Mesendoderm (in vitro differentiated cells): ENCODE measurements around the gene RSPH10B2.
"Not testable (repeated sequence)": the region's sequence is repeated elsewhere in the genome, so short reads cannot be mapped to it uniquely, and the experiment has no call there.

Source experiments
- DNase-seq: peaks from one replicate; pipeline ENCODE4 v3.0.0; 2013
- H2AK5ac ChIP-seq: 2 replicates; pipeline ENCODE4 v1.6.1; 2013; ENCODE audit warnings: low read length, inconsistent platforms
- H2BK120ac ChIP-seq: 2 replicates; pipeline ENCODE4 v1.6.1; 2013; ENCODE audit warnings: low read depth, mild to moderate bottlenecking, low read length, moderate library complexity, mixed read lengths
- H2BK15ac ChIP-seq: replicated peaks from 2 replicates; pipeline ENCODE4 v1.6.1; 2013; ENCODE audit warnings: low read depth, mild to moderate bottlenecking, moderate library complexity
- H2BK5ac ChIP-seq: 2 replicates; pipeline ENCODE4 v1.6.1; 2013; ENCODE audit warnings: low read length, inconsistent platforms
- H3K18ac ChIP-seq: 2 replicates; pipeline ENCODE4 v1.6.1; 2013; ENCODE audit warnings: mild to moderate bottlenecking, low read length, mixed read lengths
- H3K23ac ChIP-seq: one replicate; pipeline ENCODE4 v1.6.1; 2013; ENCODE audit warnings: low read length
- H3K27ac ChIP-seq: 2 replicates; pipeline ENCODE4 v1.5.1; 2013; ENCODE audit warnings: low read depth, mild to moderate bottlenecking, inconsistent platforms, low read length, moderate library complexity
- H3K27me3 ChIP-seq: 2 replicates; pipeline ENCODE4 v1.6.1; 2013; ENCODE audit warnings: low read length, control low read depth, mild to moderate bottlenecking, inconsistent platforms; ENCODE audit not compliant: insufficient read depth, poor library complexity
- H3K36me3 ChIP-seq: 2 replicates; pipeline ENCODE4 v1.6.1; 2013; ENCODE audit warnings: low read length, inconsistent platforms; ENCODE audit not compliant: control insufficient read depth, insufficient read depth
- H3K4ac ChIP-seq: one replicate; pipeline ENCODE4 v1.6.1; 2013; ENCODE audit warnings: low read depth, mild to moderate bottlenecking, low read length, moderate library complexity
- H3K4me1 ChIP-seq: 2 replicates; pipeline ENCODE4 v1.6.1; 2013; ENCODE audit warnings: low read depth, low read length, inconsistent platforms; ENCODE audit not compliant: control insufficient read depth
- H3K4me2 ChIP-seq: 2 replicates; pipeline ENCODE4 v1.6.1; 2013; ENCODE audit warnings: low read length
- H3K4me3 ChIP-seq: 2 replicates; pipeline ENCODE4 v1.5.1; 2013; ENCODE audit warnings: mild to moderate bottlenecking, low read length
- H3K56ac ChIP-seq: one replicate; pipeline ENCODE4 v1.6.1; 2013; ENCODE audit warnings: low read length
- H3K79me1 ChIP-seq: 2 replicates; pipeline ENCODE4 v1.6.1; 2013; ENCODE audit warnings: low read length, inconsistent platforms
- H3K79me2 ChIP-seq: 2 replicates; pipeline ENCODE4 v1.6.1; 2013; ENCODE audit warnings: mild to moderate bottlenecking, low read length; ENCODE audit not compliant: control insufficient read depth, insufficient read depth
- H3K9ac ChIP-seq: 2 replicates; pipeline ENCODE4 v1.6.1; 2013; ENCODE audit warnings: low read length, inconsistent platforms
- H4K5ac ChIP-seq: one replicate; pipeline ENCODE4 v1.6.1; 2013; ENCODE audit warnings: low read length
- H4K8ac ChIP-seq: one replicate; pipeline ENCODE4 v1.6.1; 2013; ENCODE audit warnings: low read depth, mild to moderate bottlenecking, control low read depth, low read length, moderate library complexity
- WGBS: extraction: QIAGEN DNeasy Blood & Tissue Kit; methylation state at CpG from one replicate; pipeline ENCODE4 v1.1.7; 2013; ENCODE audit warnings: low lambda C conversion rate, missing lambda C conversion rate; ENCODE audit not compliant: insufficient coverage; ENCODE audit errors: extremely low coverage; 5-methylcytosine and 5-hydroxymethylcytosine counted together

RSPH10B2 gene

DNA sequence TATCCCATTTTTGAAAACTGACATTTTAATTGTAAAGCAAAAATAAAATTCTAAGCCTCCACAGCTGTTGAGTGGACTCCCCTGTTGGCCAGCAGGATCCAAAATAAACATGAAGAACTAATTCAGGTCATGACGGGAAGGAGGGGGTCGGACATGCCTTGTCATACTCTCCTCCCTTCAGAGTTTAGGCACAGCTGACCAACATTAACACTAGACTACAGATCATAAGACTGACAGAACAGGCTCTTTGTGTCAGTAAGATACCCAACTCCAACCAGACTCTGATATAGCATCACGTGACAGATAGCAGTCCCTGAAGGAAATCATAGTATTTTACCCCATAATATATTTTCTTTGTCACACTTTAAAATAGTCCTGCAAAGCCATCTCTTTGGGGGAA, 26.2 kb upstream of the RSPH10B2 start:
- Histone ChIP-seq H3K18ac (no peak overlapping the region), H3K9ac (no peak overlapping the region), H3K27ac (no peak overlapping the region), H2AK5ac (no peak overlapping the region), H3K4me1 (no peaks in the 10 kb centered on the region), H3K27me3 (no peaks in the 10 kb centered on the region), H3K79me2 (peaks cover 9% of the 10 kb centered on the region), H2BK5ac (no peak overlapping the region), H3K79me1 (no peaks in the 10 kb centered on the region), H3K23ac (no peak overlapping the region), H2BK15ac (no peak overlapping the region), H3K36me3 (no peaks in the 10 kb centered on the region), H3K4me2 (no peak overlapping the region), H2BK120ac (no peak overlapping the region), H4K5ac (no peak overlapping the region), H4K8ac (no peak overlapping the region), H3K4me3 (no peak overlapping the region), H3K4ac (no peak overlapping the region), H3K56ac (no peak overlapping the region)
- DNase-seq = no peak
- no CpG with 5 or more reads among the region's 3 CpGs for WGBS

DNA sequence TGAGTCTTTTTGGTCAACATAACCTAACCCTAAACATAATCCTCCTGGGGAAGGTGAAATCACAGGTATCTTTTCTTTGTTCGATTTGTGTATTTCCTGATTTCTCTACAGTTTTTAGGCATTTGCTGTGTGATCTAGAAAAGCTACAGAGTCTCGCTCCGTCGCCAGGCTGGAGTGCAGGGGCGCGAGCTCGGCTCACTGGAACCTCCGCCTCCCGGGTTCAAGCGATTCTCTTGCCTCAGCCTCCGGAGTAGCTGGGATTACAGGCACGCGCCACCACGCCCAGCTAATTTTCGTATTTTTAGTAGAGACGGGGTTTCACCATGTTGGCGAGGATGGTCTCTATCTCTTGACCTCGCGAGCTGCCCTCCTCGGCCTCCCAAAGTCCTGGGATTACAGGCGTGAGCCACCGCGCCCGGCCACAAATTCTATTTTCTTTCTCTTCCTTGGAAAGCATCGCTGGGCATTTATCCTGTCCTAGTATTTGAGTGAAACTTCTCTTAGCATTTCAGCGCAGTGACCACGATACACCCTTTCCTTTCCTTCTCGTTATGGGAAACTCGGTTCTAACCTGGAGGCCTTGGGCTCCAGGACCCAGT, 24.9 kb upstream of the RSPH10B2 start:
- H3K18ac ChIP-seq, DNase-seq, H4K8ac ChIP-seq, H2BK120ac ChIP-seq, H3K79me2 ChIP-seq, H2AK5ac ChIP-seq, H4K5ac ChIP-seq, H3K27me3 ChIP-seq, H3K23ac ChIP-seq, H3K36me3 ChIP-seq, H3K4ac ChIP-seq, H3K4me1 ChIP-seq, H3K4me2 ChIP-seq, H3K79me1 ChIP-seq, H2BK5ac ChIP-seq, H2BK15ac ChIP-seq, H3K27ac ChIP-seq, H3K4me3 ChIP-seq: not testable (repeated sequence)
- peak overlapping the region; percentile 86 for H3K56ac ChIP-seq
- peak overlapping the region; percentile 58 for H3K9ac ChIP-seq
- WGBS = no CpG with 5 or more reads among the region's 29 CpGs

DNA sequence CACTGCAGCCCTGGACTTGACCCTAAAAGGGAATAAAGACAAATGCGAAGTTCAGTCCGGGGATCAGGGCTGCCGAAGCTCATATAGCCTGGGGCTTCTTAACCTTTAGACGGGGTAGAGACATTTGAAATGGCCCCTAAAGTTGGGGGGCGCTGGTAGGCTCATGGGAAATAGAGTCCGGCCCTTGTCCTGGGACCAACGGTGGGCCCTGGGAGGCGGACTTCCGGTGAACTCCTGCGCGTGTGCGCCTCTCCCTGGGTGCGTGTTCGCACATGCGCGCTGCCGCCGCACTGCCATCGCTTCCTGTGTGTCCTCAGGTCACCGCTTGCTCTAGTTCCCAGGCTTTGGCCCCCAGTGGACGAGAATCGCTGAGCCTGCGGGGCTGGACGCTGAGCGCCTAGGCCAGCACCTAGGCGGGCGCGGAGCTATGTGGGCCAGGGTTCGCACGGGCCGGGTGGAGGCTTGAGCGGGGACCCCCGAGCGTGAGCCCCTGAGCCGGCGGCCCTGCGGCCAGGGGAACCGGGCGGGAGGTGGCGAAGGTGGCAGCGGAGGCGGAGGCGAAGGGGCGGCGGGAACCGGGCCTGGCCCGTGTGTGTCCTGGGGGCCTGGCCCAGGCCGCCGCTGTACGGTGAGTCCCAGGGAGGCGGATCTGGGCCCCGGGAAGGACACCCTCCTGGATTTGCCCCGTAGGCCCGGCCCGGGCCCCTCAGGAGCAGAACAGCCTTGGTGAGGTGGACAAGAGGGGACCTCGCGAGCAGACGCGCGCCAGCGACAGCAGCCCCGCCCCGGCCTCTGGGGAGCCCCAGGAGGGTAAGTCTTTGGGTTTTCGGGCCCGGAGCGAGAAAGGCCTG, 24.2 kb upstream of the RSPH10B2 start:
- Histone ChIP-seq H2BK120ac (no peak overlapping the region), H3K9ac (peak overlapping the region; percentile 94), H3K27ac (no peak overlapping the region), H2AK5ac (no peak overlapping the region), H3K4me1 (no peaks in the 10 kb centered on the region), H4K5ac (no peak overlapping the region), H4K8ac (no peak overlapping the region), H3K4me3 (peak overlapping the region; percentile 90), H3K18ac (peak overlapping the region; percentile 23), H3K79me2 (peaks cover 9% of the 10 kb centered on the region), H2BK15ac (no peak overlapping the region), H2BK5ac (no peak overlapping the region), H3K56ac (peak overlapping the region; percentile 94), H3K36me3 (no peaks in the 10 kb centered on the region), H3K79me1 (no peaks in the 10 kb centered on the region), H3K27me3 (no peaks in the 10 kb centered on the region), H3K4me2 (peak overlapping the region; percentile 25), H3K4ac (peak overlapping the region; percentile 65), H3K23ac (no peak overlapping the region)
- DNase-seq = peak; percentile 97
- WGBS = no CpG with 5 or more reads among the region's 66 CpGs

DNA sequence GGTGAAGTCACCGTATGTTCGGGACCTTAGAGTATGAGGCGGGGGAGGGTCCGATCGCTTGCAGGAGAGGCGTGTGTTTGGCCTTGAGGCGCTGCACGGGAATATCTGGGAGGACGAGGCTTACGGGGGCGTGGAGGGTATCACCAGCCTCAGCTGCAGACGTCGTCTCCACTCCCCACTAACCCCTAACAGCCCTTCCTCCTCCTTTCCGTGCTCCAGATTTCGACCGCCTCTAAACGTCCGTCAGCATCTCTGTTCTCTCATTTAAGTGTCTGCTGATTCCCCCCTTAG, 23.6 kb upstream of the RSPH10B2 start:
- no peak overlapping the region for H2BK5ac ChIP-seq
- H3K56ac ChIP-seq = peak overlapping the region; percentile 94
- H3K18ac ChIP-seq = no peak overlapping the region
- H3K9ac ChIP-seq = peak overlapping the region; percentile 94
- H3K4me2 ChIP-seq = peak overlapping the region; percentile 25
- no peak overlapping the region for H3K23ac ChIP-seq
- no peak overlapping the region for H3K27ac ChIP-seq
- no peaks in the 10 kb centered on the region for H3K79me1 ChIP-seq
- no peaks in the 10 kb centered on the region for H3K27me3 ChIP-seq
- peak overlapping the region; percentile 90 for H3K4me3 ChIP-seq
- H4K5ac ChIP-seq = no peak overlapping the region
- peak; percentile 42 for DNase-seq
- no peak overlapping the region for H2AK5ac ChIP-seq
- H2BK120ac ChIP-seq = no peak overlapping the region
- peak overlapping the region; percentile 65 for H3K4ac ChIP-seq
- H3K4me1 ChIP-seq = no peaks in the 10 kb centered on the region
- no peak overlapping the region for H2BK15ac ChIP-seq
- peaks cover 9% of the 10 kb centered on the region for H3K79me2 ChIP-seq
- WGBS = no CpG with 5 or more reads among the region's 18 CpGs
- no peak overlapping the region for H4K8ac ChIP-seq
- H3K36me3 ChIP-seq = no peaks in the 10 kb centered on the region

DNA sequence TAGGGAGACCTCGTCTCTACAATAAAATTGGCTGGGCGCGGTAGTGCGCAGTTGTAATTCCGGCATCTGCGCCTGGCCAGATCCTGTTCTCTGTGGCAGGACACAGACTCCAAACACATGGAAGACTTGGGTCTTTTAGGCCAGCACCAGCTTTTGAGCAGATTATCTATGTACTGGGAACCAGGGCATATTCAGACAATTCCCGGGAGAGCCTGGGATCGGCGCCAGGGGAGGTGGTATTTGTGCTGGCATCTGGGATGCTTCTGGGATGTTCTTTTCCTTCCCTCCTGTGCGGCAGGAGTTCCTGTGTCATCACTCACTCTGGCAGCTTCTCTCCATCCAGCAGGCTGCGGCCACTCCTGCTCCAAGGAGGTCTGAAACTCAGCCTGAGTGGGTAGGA, 15.5 kb upstream of the RSPH10B2 start:
- not testable (repeated sequence) for H4K5ac ChIP-seq, H4K8ac ChIP-seq, H2BK15ac ChIP-seq, H3K27me3 ChIP-seq, H3K56ac ChIP-seq, H2BK5ac ChIP-seq, H2AK5ac ChIP-seq, H3K4me2 ChIP-seq, H3K23ac ChIP-seq, H3K4me3 ChIP-seq, H3K27ac ChIP-seq, H3K79me2 ChIP-seq, H3K4ac ChIP-seq, H2BK120ac ChIP-seq, H3K4me1 ChIP-seq, H3K18ac ChIP-seq, H3K9ac ChIP-seq, H3K79me1 ChIP-seq, DNase-seq, H3K36me3 ChIP-seq
- no CpG with 5 or more reads among the region's 11 CpGs for WGBS
